NCI-H2081 treated with DMSO at 0.1 percent for 48 hours (cell line): ENCODE measurements around the gene CPS1.

Experiments
- DNase-seq: peaks from one replicate; lab custom pipeline; 2025; lab: John Stamatoyannopoulos, UW

The CPS1 gene

DNA sequence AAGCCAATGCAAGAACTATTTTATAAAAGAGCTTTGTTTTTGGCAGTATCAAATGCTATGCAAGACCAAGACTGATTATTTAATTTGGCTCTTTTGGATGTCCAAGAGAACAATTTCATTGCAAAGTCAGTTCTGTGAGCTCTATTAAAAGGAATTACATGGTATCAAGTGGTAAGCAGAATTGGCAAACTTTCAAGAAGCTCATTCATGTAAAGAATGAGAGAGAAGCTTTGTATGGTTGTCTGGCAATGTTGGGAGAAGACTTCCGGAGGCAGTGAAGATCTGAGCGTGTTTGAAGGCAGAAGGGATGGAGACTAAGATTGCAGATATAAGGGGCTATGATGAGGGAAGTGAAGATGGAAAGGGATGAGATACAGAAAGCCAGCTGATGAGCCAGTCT is 49.6 kb downstream of the CPS1 start:
- DNase-seq: no peak

DNA sequence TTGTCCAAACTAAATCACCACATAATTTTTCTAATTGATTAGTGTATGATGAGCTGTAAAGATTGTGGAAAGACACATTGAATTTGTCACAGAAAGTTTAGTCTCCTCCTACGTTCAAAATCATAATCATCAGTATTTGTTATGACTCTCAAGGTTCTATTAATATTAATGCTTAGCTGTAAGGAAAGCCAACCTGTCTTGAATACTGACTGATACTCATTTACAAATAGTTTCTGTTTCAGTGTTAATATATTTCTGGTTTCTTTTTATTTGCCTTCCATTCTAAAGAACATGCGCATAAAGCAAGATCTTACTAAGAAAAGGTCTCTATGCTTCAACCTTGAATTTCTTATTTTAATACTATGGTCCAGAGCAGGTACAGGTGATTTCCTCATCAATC is 55.1 kb downstream of the CPS1 start:
- no peak for DNase-seq

DNA sequence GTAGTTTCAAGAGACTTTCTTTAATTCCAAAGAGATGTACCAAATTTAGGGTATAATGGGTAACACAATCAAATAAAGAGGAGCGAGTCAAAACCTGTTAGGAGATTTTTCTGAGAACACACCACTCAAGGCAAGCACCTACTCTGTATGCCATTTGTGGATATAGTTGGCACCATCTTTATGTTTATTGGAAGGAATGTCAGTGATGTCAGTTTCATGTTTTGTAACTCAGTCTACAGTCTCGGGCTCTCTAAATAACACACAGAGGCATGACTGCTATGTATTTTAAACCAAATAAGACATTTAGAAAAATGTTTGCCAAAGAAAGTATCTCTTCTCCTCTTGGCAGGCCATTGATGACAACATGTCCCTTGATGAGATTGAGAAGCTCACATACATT is 59.7 kb downstream of the CPS1 start:
- no peak for DNase-seq

DNA sequence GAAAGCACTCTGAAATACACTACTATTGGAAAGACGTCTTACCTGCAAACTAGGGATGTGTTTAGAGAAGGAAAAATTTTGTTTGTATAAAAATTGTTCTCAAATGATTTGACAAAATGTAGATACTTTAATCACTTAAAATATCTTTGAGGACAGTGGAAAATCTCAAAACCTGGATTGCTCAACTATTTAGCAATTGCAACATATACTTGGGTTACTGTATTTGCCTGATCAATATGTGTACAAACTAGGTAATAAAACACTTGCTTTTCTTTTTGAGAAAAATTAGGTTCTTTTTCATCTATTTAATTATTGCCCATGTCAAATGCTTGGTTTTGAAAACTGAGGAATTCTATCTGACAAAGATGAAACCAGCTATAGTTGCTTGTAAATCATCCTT is 60.9 kb downstream of the CPS1 start:
- no peak for DNase-seq

DNA sequence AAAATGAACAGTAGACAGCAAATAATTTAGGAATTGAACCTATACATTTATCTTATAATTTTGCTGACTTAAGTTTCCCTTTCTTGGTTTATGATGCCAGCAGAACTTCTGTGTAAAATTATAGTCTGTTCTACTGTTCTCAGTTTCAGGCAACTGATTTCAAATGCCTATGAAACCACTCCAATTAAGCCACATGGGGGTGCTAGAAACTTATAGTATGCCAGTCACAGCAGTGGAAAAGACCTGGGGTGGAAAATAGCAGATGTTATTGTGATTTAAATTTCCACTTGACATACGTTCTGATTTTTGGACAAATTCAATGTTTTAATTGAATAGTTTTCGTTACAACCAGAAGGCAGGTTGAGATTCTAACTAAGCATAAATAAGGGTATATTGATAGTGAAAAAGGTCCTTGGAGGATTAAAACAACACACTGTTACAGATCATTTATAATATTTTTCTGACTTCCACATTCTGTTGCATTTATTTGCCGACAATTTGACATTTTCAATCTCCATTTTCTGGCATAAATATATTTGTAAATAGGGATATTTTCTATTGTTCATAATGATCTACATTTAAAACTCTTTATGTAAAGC is 61.4 kb downstream of the CPS1 start:
- peak; percentile 69 for DNase-seq

DNA sequence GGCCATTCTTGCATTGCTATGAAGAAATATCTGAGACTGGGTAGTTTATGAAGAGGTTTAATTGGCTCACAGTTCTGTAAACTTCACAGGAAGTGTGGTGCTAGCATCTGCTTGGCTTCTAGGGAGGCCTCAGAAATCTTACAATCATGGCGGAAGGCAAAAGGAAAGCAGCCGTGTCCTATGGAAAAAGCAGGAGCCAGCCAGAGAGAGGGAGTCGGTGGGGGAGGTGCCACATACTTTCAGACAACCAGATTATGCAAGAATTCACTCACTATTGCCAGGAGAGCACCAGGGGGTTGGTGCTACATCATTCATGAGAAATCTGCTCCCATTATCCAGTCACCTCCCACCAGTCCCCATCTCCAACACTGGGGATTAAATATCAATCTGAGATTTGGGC is 64.1 kb downstream of the CPS1 start:
- DNase-seq: no peak

DNA sequence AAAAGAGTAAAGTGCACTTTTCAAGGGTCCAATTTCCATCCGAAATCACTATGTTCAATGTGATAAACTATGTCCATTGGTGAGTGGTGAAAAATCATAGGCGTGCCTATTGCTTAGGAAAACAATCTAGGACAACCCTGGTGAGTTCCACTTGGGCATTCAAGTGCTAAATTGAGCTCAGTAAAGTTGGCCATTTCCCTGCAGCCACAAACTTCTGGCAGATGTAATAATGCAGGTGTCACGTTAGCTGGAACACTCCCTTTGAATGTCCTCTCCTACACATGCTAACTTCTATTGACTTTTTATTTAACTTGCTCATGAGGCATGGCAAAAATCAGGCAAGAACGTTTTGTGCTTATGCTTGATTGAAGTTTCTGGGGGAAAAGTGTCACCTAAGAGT is 67.1 kb downstream of the CPS1 start:
- DNase-seq: no peak

DNA sequence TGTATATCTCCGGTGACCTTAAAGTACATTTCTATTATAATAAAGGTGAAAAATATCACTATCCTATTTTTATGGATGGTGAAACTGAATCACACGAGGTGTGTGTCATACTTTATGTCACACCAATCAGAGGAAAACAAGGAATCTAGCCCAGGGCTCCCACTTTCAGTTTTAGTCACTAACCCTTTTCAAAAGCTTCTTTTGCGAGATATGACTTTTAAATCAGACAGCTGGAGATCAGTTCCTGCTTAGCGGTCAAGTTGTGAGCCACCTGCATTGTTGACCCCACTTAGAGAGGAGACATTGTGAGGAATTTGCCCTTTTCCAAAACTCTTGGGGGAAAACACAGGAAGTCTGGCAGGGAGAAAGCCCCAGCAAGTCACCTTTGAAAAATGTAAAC is 70.5 kb downstream of the CPS1 start:
- DNase-seq: no peak

DNA sequence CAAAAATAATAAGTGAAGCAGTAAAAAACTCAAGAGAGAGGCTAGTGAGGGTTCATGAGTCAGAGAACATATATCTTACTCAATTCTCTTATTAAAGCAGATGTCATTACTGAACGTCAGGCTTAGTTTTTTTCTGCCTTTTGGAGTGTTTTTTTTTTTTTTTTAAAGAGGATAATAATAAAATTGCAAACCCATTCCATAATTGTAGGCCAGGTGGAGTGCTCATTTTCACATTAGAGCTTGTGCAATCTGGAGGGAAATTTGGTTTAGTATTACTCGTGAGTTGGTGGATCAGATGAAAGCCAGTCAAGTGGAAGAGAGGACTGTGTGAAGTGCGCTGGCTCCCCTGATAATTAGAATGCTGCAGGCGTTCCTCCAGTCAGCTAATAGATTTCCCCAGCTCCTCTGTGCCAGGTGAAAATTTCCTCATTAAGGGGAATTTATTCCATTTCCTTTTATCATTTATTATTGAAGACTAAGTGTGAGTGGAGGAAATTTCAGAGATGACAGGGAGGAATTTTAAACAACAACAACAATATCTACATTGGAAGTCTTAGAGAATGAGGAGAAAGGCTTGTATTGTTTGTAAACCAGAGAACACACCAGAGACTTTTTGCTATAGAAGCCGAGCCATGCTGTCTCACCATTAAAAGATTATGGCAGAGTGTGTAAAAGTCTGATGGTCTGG is 74.6 kb downstream of the CPS1 start:
- peak; percentile 35 for DNase-seq

DNA sequence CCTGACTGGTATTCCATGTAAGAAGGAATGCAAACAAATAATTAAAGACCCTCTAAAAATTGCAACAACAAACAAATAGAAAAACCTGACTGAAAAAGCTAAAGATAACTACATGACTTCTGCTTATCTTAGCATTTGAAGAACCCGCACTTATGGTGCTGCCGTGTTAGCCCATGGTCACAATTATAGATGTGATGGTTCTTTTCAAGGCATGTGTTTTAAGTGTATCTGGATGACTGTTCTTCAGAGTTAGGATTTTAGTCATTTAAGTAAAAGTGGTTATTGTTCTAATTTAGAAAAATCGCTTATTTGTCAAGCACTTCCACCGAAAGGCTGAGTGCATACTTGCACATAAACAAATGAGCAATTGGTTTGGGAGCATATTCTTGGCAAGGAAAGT is 77.3 kb downstream of the CPS1 start:
- no peak for DNase-seq

DNA sequence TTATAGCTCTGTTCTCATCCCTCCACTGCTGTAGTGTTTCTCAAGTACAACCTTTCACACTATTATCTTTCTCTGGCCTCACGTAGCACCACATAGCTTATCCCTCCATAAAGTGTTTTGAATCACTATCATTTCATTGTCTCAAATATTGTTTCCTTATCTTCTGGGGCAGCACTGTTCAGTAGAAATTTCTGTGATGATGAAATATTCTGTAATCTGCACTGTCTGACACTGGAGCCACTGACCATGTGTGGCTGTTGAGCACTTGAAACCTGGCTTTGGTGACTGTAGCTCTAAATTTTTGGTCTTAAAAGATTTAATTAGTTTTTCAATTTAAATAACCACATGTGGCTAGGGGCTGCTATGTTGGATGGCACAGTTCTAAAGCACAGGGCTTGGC is 78.9 kb downstream of the CPS1 start:
- DNase-seq: no peak

DNA sequence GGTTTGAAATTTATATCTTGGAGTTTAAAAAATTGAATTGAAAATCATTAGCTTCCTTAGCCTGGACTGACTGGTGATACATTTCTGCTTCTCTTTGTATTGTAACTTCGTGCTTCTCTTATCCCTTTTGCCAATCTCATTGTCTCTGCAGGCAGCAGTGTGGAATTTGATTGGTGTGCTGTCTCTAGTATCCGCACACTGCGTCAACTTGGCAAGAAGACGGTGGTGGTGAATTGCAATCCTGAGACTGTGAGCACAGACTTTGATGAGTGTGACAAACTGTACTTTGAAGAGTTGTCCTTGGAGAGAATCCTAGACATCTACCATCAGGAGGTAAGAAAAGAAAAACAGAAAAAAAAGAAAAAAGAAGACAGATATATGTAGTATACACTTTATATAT is 85.9 kb downstream of the CPS1 start:
- no peak for DNase-seq

DNA sequence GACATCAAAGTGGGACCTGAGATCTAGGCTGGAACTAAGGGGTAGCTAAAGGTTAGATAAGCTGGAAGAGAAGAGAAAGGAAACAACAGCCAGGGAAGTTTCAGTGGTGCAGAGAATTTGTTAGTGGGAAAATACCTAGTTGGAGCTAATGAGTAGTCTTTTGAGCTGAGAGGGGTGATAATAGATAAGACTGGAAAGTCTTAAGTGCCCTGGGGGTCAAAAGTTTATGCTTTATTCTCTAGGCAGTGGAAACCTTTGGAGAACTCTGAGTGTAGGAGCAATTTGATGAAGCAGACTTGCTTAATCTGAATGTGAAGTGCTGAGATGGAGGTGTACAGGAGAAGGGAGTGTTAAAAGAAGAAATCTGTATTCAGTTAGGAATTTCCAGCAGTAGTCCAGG is 90.8 kb downstream of the CPS1 start:
- no peak for DNase-seq

DNA sequence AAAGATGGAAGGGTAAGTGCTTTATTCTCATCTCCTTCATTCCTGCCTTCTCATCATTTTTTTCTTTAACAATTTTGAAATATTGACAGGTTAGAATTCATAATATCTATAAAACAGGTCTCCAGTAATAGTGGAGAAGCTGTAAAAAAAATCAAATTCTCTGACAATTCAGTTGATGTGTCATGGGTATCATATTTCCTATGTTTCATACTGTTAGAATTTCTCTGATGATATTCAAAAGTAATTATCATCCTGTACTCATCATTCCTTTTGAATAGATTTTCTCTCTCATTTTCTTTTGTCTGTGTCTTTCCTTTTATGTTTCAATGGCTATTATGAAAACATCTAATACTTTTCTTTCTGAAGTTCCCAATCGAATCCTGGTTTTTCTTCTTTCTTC is 97.7 kb downstream of the CPS1 start:
- no peak for DNase-seq

DNA sequence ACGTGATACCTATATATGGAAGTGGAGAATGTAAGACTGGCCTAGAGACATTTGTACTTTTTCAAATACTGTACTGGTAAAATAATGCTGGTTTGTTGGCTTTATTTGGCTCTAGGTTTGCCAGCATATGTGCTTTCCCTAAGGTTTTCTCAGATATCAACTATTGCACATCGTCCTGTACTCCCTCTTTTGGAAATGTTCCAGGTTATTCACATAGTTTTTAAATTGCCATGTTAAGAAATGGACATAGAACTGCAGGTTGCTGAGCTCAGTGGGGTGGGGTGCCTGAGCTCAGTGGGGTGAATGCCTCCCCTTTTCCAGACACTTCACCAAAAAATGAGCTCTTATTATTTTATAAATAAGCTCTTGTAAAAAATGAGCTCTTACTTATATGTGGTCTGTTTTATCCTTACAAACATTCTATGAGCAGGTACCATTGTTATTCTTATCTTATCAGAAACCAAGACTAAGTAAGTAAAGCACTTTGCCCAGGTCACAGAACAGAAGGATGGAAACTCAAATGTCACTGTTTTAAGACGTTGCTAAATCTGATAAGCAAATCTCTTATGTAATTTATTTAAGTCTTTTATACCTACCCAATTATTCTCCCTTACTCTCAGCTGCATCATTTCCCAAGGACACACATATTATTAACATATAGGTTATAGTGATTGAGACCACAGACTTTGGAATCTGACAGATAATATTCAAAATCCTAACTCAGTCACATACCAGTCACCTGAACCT is 99.0 kb downstream of the CPS1 start:
- no peak for DNase-seq

DNA sequence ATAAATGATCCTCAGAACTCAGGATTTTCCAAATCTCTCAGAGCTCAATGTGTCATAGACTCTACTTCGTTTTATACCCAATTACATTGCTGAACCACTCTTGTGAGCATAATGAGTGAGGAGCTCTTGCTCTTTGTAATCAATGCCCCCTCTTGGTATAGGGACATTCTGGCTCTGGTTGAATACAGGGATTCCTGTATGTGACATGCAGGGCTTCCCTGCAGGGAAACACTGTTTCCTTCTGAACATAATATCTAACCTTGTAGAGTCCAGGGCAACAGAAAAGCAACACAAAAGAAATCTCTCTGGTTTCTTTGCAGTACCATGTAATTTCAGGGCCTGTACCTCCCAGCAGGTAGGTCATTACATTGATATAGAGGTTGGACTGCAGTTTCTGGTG is 101.5 kb downstream of the CPS1 start:
- no peak for DNase-seq

DNA sequence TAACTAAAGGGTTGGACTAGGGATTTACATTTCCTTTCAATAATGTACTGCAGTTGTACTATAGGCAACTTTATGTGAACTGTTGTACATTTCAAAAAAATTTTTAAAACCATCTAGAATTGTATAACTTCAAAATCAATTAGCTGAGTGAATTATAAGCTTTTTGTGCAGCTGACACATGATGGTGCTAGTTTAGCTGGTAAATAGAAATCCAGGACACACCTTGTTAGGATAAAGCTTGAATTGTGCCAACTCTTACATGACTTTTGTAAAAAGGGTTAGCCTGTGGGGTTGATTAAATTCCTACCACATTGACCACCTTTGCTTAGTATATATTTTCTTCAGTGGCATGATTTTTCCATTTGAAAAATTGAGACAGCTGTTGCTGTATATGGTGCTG is 104.4 kb downstream of the CPS1 start:
- no peak for DNase-seq

DNA sequence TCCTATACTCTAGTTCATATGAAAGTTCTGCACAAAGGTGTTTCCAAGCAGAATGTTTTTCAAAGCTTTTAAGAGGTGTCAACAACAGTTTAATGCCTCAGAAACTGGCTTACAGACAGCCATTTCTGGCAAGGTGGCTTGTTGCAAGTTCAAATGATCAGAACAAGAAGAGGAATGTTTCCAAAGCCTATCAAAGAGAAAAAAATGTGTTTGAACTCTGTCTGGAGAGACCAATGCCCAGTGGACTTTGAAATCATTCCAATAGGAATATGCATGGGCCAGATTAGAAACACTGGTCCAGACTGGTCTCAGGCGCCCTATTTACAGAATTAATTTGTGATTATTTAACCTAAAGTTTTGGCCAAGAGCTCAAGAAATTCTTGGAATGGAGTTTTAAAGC is 106.2 kb downstream of the CPS1 start:
- no peak for DNase-seq

DNA sequence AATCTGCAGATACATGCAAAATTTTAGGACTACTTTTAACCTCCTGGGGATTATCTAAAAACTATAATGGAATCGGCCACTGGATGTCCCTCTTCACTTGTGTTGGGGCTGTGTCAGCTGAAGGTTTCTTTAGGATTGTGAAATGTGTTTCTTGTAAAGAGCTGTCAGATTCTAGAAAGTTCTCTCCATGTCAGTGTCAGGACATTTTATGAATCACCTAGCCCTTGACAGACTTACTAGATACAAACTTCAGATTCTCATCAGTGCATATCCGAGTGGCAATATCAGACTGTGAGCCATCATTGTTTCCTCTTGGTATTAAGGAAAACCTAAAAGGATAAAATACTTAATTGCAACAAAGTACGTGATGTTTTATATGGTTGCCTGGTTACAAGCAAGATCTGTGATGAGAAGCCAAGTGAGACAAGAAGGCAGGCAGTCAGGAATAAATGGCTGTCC is 107.3 kb downstream of the CPS1 start:
- DNase-seq: peak; percentile 34

DNA sequence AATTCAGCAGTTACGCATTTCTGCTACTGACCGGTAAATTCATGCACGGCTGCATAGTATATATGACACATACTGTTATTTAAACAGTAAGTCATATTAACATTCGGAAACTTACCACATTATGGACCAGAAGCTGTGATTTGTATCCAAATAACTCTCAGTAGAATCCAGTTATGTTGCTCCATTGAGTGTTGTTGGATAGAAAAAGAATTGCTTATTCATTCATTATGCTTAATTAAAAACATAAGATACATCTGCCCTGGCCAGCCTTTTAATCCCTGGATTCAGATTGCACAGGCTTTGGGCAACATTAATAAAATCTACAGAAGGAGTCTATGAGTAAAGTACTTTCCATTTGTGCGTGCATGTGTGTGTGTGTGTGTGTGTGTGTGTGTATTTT is 111.3 kb downstream of the CPS1 start:
- no peak for DNase-seq

DNA sequence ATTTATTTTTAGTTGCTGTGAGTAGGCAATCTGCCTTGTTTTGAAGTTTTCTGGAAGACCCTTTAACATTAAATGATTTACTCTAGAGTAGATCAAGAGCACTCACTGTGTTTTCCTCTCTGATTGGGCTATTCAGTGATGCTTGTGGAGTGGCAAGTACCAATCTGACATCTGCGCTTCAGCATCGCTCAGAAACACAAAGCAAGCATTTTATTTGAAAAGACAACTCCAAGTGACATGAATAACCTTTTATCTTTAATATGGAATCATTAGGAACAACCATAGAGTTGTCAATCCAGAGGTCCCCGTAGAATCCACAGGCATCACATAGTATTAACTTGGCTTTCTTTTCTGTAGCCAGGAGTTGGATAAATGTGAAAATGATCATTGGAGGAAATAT is 114.7 kb downstream of the CPS1 start:
- no peak for DNase-seq

DNA sequence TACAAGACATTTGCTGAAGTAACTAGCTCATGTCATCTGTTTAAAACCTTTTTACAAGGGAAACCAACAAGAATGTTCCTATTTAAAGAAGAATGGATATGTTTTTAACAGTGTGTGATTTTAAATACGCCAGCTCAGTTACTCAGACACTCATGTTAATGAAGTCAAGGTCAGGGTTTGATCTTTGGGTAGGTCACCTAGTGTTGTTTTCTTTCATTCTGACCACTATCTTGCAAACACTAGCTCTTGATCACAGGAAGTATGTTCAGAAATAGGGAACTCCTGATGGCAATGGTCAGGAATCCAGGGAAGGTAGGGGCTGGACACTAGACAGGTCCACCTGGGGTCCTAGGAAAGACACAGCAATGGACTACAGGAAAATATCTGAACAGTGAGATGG is 116.7 kb downstream of the CPS1 start:
- no peak for DNase-seq

DNA sequence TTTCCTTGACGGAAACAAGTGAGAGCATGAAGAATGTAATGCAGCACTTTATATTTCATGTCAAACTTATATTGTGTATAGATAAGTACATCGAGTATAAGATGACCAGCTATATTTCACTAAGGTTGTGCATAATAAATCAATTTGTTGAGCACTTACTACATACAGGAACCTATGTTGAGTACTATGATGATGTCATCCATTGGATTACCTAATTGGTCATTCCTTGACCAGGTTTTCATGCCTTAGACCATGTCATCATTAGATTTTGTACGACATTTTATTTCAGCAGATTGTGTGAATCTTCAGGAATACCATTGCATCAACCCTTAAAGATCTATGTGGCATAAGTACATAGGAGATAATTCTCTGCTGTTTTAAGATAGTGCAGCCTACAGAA is 119.7 kb downstream of the CPS1 start:
- no peak for DNase-seq

DNA sequence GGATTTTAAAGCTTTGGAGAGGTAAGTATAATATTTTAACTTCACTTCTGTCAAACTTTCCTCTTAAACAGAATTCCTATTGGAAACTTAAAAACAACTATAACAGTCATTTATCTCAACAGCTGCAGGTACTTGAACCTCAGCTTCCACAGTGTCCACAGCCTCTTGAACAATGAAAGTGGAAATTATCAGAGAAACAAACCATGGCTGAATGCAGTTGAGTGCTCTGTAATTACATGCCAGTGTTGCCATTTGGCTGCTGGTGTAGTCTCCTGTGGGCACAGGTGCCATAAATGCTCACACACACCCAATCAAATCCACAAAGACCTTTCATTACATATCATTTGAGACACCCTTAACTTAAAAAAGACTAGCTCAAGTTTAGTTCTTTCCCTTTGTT is 125.1 kb downstream of the CPS1 start:
- DNase-seq: peak; percentile 94
